Spleen (tissue), 7 donors: Measurements from ENCODE around the gene RFTN1.

Experiments used
- CTCF ChIP-seq, 11 experiments: fragments of 200-600 bp in 7 of 11; fragments of 450-650 bp in 4 of 11; sonication (generic) in 4 of 11; IDR thresholded peaks in 8 of 11; conservative IDR thresholded peaks in 3 of 11; 1 replicate in 7 of 11; 2 replicates in 4 of 11; pipeline versions ENCODE4 v1.4.0 to v1.8.0; 2016 to 2021; ENCODE audit warnings: antibody characterized with exemption in 11 of 11, inconsistent platforms in 4 of 11, mild to moderate bottlenecking in 1 of 11
- POLR2A ChIP-seq, 3 donors: fragments of 450-650 bp; IDR thresholded peaks; one replicate each; pipeline ENCODE4 v1.5.1; 2017; ENCODE audit warnings: antibody characterized with exemption in 3 of 3, mild to moderate bottlenecking in 1 of 3
- POLR2AphosphoS5 ChIP-seq, 3 donors: sonication (generic); formaldehyde crosslinking; IDR thresholded peaks; one replicate each; pipeline ENCODE4 v1.5.1; 2017; ENCODE audit warnings: antibody characterized with exemption in 3 of 3
- donor health status: DM: no; HTN: no; CAD: no; lungs with moderate emphysema.
- donor health status: DM: no; HTN: no; CAD: no.
- donor health status: DM: no; HTN: no; CAD: no.

- TF ChIP-seq CTCF (IDR thresholded peaks at IDR 0.05 in 8 of 11, conservative IDR thresholded peaks at IDR 0.05 in 3 of 11), result no peak
- TF ChIP-seq POLR2A (IDR thresholded peaks at IDR 0.05), result no peak
- peak in 1 of 3 donors; percentile 34 for TF ChIP-seq POLR2AphosphoS5 (IDR thresholded peaks at IDR 0.05)
Observed at GRCh38 chr3:16419640-16420241, 93.8 kb downstream of the RFTN1 start.
